Glomerular endothelial cell (primary cell): ENCODE data around the gene EDEM3. TPM values are rescaled to one million over a fixed set of nuclear protein-coding genes. Genes with fewer than 3 reads are reported as not detected.
"Not testable (repeated sequence)": the region's sequence is repeated elsewhere in the genome, so short reads cannot be mapped to it uniquely, and the experiment has no call there.

ENCODE experiments used
- DNase-seq: peaks from one replicate; pipeline ENCODE4 v3.0.0-alpha.2; 2011; ENCODE audit warnings: low read depth, low spot score; ENCODE audit errors: extremely low read depth
- total RNA-seq: library from RNA; depleted of rRNA; stranded (reverse); fragments of >200 nt; gene quantifications from 2 replicates; pipeline ENCODE4 v1.2.3, GENCODE V29; 2015

EDEM3 gene
- 34.5 and 39.4 TPM in 2 replicates for total RNA-seq

DNA sequence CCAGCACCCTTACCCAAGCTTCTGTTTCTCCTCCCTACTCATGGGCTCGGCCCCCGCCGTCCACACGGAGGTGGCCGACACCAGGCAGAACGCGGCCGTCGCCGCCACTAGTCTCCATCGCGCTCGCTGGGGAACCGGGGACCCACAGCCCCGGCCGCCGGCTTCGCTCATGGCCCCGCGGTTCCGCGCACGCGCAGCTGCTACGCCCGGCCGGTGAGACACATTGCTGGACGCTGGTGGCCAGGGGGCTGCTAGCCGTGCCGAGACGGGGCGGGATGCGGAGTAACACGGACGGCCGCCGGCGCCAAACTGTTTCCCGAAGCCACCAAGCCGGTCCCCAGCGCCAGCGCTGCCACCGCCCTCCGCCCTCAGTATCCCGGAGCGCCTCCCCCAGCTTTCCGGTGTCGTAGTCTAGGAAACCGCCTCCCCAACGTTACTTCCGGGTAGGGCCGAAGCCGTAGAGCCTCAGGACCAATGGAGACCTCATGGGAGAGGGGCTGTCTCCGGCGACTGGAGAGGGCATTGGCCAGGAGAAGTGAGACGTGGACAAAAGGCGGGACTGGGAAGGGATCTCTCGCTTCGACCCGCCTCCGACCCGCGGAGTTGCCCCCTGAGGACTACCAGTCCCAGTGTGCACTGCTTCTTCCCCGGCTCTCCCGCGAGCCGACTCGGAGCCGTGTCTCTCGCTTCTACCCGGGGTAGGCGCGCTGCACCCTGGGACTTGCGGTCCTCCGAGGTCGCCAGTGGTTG lies at the start of gene EDEM3:
TSS of gene EDEM3 (minus strand) at position 383 of the 750 bp plus-strand sequence. CDS start at position 171, 212 bp downstream.
- peak; percentile 92 for DNase-seq

DNA sequence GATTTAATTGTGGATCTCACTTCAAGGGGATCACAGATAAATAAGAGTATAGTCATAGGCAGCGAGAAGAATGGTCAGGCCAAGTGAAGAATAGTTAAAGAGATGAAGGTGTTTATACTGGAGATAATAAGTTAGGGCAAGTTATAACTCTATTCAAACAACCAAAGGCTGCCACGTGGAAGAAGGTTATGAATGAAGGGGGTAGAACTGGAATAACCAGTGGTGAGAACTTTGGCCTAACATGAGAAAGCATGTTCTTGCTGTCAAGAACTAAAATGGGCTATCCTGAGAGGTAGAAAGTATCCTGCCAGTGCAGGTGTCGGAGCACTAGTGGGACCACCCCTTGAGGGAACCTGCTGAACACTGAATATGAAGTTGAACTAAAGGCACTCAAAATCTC lies 49.6 kb upstream of the EDEM3 start:
- no peak for DNase-seq

- DNase-seq = no peak
Measured at GRCh38 chr1:184803180-184803492, 48.5 kb upstream of the EDEM3 start.

- DNase-seq = no peak
Measured at GRCh38 chr1:184802354-184803179, 47.9 kb upstream of the EDEM3 start.

DNA sequence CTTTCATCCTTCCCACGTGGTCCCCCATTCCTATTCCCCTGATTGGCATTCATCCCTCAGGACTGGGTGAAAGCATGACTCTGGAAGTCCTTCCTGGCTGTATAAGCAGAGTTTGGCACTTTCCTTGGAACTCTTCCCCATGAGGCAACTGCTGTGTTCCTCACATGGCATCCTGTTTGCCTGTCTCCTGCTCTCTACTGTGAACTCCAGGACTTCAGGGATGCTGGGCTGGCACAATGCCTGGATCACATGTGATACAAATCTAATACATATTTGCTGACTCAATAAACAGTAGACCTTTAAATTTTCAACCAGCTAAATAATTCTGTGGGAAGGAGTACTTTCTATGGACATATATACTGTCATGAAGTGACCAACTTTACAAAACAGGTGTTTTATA lies 46.8 kb upstream of the EDEM3 start:
- DNase-seq = peak; percentile 61

DNA sequence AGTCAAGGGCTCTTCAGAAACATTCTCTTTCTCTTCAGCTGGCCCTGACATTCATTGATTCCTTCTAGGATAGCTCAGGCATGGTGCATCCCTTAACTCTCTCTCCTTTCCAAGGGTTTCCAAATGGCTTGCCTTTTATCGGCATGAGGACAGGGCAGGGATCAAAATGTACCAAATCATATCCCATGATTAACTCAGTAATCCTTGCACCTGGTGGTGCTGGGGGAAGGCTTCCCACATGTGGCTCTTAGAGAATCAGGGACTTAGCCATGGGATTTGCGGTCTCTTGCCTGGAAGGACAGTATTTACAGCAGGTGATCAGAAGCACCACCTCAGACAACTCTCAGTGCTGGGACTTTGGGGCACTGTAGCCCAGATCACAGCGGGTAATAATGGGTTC lies 46.2 kb upstream of the EDEM3 start:
- DNase-seq = no peak

DNA sequence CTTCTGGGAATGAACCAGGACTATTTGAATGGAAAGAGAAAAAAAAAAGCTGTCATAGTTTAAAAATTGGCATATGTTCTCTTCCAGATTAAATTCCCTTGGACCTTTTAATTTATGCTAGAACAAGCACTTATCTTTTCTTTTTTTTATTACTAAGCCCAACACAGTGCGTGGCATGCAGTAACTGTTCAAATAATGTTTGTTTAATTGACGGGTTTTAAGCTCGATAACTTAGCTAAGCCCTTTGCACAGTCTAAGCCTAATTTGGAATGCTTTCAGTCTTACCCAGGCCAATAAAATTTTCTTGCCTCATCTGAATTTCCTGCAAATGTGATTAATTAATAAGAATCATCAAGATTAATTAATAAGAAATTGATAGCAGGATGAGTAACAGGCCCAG lies 39.3 kb upstream of the EDEM3 start:
- no peak for DNase-seq

GRCh38 chr1:184792450-184792969 lies 37.9 kb upstream of the EDEM3 start:
- DNase-seq = peak; percentile 89

GRCh38 chr1:184791550-184791900 lies 36.9 kb upstream of the EDEM3 start:
- DNase-seq = no peak

DNA sequence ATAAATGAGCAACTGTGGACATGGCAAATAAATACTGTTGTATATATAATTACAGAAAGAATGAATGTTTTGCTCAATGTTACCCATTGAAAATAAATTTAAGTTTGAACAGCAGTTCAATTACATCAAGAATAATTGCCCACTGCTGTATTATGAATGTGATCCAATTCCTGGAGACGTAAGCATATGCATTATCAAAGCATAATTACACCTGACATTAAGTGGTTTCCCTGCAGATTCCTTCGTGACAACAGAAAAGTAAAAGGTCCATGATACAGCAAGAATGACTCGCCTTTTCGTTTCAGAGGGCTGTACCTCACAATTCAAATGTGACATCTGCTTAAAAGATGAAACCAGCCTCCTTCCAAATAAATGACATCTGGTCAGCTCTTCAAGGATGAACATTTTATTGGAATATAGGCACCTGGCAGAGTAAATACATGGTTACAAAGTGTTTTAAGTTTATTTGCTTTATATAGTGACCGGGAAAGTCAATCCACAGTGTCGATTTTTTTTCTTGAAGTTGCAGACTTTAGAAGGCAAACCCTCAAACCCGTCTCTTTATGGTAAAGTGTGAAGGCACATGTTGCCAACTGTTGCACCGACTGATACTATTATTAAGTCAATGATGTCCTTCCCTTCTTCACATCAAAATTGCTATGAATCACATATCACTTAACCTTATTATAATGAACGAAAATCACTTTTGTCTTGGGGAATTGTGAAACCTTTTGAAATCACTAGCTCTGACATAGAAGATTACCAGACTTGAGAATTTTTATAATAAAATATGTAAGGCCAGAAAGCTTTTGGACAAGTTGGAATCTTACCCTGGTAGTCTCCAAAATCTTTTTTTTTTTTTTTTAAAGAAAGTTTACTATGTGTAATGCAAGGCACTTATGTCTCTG lies 36.2 kb upstream of the EDEM3 start:
- no peak for DNase-seq

DNA sequence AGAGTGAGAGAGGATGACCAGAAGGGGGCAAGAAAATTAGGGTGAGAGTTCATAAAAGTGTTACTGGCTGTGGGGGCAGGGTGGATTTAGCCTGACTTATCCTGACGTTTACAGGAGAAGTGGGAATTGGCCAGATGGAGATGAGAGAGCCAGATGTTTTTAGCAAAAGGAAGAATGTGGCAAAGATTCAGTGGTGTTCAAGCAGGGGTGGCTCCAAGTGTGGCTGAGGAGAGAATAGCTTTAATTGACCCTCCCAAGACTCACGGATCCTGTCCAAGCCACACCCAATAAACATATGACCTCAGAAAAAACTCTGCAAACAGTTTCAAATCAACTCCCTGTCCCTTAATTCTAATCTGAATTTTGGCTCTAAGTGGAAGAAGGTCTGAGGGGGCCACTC lies 35.2 kb upstream of the EDEM3 start:
- no peak for DNase-seq

DNA sequence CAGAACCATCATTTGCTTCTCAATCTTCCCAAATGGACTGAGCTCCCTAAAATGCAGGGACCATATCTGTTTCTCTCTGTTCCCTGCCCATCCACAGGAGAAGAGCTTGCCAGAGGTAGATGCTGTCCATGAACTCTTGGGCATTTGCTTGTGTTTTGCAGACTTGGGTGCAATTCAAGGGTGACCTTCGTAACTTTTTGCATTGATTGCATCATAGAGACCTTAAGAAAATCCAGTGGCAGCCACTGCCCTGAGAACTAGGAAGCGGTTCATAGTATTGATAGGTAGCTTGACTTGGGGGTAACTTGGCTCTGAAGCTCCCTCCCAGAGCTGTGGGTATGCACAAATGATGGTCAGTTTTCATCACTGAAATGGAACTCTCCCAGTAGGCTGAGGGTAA lies 34.3 kb upstream of the EDEM3 start:
- no peak for DNase-seq

DNA sequence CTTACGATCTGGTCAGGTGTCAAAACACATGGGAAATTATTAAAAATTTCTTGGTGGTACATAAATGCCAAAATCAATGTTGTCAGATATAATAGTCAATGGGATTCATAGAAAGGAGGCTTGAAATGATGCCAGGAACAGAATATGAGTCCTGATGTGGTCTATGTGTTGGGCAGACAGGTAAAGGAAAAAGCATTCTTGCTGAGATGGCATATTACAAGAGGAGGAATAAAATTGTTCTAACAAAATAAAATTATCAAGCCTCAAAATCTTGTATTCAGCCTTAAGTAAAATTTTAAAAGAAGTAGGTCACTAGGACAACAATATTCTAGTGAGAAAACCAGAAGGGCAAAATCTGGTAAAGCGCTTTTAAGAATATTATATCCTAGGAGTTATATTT lies 30.9 kb upstream of the EDEM3 start:
- no peak for DNase-seq

GRCh38 chr1:184783723-184784122 lies 29.1 kb upstream of the EDEM3 start:
- not testable (repeated sequence) for DNase-seq

DNA sequence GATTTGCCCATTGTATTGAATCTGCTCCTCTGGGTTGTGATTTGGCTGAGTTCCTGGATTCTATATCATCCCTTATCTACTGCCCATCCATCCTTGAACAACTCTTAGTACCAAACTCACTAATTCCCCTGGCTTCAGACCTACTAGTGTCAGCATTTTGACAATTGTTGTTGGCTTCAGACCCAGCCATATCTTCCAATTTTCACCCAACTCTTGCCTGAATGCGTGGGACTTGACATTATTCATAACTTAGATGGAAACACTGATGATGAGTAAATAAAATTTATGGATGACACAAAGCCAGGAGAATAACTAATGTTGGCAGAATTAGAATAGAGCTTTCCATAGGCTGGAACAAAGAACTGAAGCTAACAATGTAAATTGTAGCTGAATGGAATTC lies 27.3 kb upstream of the EDEM3 start:
- no peak for DNase-seq

- no peak for DNase-seq
Measured at GRCh38 chr1:184775885-184776284, 21.2 kb upstream of the EDEM3 start.

DNA sequence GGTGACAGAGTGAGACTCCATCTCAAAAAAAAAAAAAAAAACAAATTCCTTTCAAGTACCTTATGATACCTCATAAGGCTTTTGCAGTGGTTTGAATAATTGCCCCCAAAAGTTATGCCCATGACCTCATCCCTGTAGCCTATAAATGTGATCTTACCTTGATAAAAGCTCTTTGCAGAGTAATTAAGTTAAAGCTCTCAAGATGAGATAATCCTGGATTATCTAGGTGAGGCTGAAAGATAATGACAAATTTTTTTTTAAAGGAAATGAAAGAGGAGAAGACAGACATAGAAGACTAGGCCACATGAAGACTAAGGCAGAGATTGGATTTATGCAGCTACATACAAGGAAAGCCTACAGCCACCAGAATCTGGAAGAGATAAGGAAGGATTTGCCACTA lies 20.7 kb upstream of the EDEM3 start:
- DNase-seq = no peak

DNA sequence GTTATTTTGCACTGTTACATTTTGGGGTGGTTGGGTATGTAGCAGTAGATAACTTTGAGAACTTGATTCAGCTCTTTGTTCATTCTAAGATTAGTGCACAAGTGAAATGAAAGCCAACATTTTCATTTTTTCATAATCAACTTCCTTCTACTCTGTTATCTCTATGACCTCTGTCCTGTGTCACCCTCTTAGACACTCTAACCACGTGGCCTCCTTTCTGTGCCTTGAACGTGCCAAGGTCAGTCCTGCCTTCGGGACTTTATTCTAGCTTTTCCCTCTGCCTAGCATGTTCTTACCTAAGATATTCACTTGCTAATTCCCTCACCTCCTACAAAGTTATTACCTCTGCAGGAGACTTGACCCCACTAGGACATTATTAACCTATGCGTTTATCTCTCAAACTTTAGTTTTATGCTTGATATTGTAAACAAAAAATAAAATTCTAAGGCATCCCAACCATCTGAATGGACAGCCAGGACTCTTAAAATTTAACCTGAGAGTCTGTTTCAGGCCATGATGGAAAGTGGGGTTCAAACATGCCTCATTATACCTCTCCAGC lies 19.2 kb upstream of the EDEM3 start:
- no peak for DNase-seq

- no peak for DNase-seq
Measured at GRCh38 chr1:184771190-184771691, 16.6 kb upstream of the EDEM3 start.

GRCh38 chr1:184770181-184770979 lies 15.7 kb upstream of the EDEM3 start:
- DNase-seq = no peak
